ENCODE results near the gene WWOX. TPM values are rescaled to one million over a fixed set of nuclear protein-coding genes. Genes with fewer than 3 reads are reported as not detected.

The WWOX gene
- total and polyA plus RNA-seq, 2 of the 4 experiments (the other 2 are of a cell fraction): 2.7 to 5.4 TPM

DNA sequence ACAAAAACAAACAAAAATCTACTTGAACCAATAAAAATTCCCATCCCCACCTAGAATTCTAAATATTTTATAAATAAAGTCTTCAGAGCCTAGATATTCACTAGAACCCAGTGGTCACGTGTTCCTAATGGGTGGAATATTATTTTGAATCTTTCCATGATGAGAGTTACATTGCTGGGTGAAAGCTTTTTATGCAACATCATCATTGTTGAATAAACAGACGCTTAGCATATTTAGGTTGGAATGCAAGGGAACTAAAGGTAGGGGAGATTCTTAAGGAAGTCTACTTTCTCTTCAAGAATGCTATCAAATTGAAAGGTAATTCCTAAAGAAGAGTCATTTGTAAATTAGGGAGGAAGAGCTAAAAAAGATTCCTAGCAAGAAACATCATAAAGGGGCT lies 723.1 kb downstream of the WWOX start:
- Histone ChIP-seq H4K91ac (ENCODE audit: insufficient read depth, low read depth, low read length) (no peak overlapping the region), H3K14ac (replicated peaks; ENCODE audit: low read depth, low read length) (no peak overlapping the region), H3K4me3 (ENCODE audit: insufficient read depth, low read depth, low read length) (no peak overlapping the region), H3K27me3 (ENCODE audit: control insufficient read depth, insufficient read depth, low read length) (no peaks in the 10 kb centered on the region), H3K9me3 (ENCODE audit: control insufficient read depth, insufficient read depth, low read length) (peaks cover 35% of the 10 kb centered on the region), H2BK5ac (ENCODE audit: low read depth, low read length, poor library complexity, severe bottlenecking) (no peak overlapping the region), H3K9me1 (ENCODE audit: insufficient read depth, low read length) (no peaks in the 10 kb centered on the region), H3K18ac (ENCODE audit: low read depth, low read length) (no peak overlapping the region), H3K56ac (ENCODE audit: extremely low read depth, insufficient read depth, low read length) (no peak overlapping the region), H2BK20ac (ENCODE audit: low read depth, low read length) (no peak overlapping the region), H3K9ac (ENCODE audit: low read depth, low read length) (no peak overlapping the region), H3K4me1 (ENCODE audit: control insufficient read depth, insufficient read depth, low read length) (no peaks in the 10 kb centered on the region), H3K79me1 (ENCODE audit: low read depth in 1 of 2, low read length in 2 of 2) (no peaks in the 10 kb centered on the region), H3K4ac (ENCODE audit: low read depth, low read length) (no peak overlapping the region), H3K36me3 (ENCODE audit: control insufficient read depth, insufficient read depth, low read length) (no peaks in the 10 kb centered on the region), H3K4me2 (ENCODE audit: low read depth, low read length) (no peak overlapping the region), H2BK15ac (ENCODE audit: low read depth, low read length) (no peak overlapping the region), H2BK120ac (ENCODE audit: low read depth, low read length) (no peak overlapping the region), H3K23ac (ENCODE audit: low read depth, low read length) (no peak overlapping the region), H4K20me1 (ENCODE audit: insufficient read depth, low read length) (no peaks in the 10 kb centered on the region), H2AK9ac (replicated peaks; ENCODE audit: low read depth, low read length, poor library complexity) (no peak overlapping the region), H2AK5ac (ENCODE audit: low read depth, low read length) (no peak overlapping the region), H2AFZ (replicated peaks; ENCODE audit: low read length, poor library complexity) (no peak overlapping the region), H3K27ac (ENCODE audit: insufficient read depth, low read length) (no peak overlapping the region), H4K8ac (ENCODE audit: low read depth in 2 of 2, low read length in 2 of 2) (no peak overlapping the region), H4K5ac (ENCODE audit: low read depth, low read length) (no peak overlapping the region)
- ChIA-PET POLR2A (ENCODE audit: unreplicated experiment) (no interaction called here), CTCF (no interaction called here)
- ATAC-seq (ENCODE audit: low read depth): no peak
- no TSS peak for BruUV-seq (replicated peaks)
- no peak for TF ChIP-seq FOS (IDR thresholded peaks at IDR 0.05; ENCODE audit: low read depth, low read length)
- TF ChIP-seq, protein P1, sequence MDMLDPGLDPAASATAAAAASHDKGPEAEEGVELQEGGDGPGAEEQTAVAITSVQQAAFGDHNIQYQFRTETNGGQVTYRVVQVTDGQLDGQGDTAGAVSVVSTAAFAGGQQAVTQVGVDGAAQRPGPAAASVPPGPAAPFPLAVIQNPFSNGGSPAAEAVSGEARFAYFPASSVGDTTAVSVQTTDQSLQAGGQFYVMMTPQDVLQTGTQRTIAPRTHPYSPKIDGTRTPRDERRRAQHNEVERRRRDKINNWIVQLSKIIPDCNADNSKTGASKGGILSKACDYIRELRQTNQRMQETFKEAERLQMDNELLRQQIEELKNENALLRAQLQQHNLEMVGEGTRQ (IDR thresholded peaks at IDR 0.05; ENCODE audit: low read depth, low read length): no peak
- TF ChIP-seq POLR2A (IDR thresholded peaks at IDR 0.05; ENCODE audit: low read depth, low read length): no peak
- TF ChIP-seq RAD21 (IDR thresholded peaks at IDR 0.05; ENCODE audit: low read length): no peak
- no peak for TF ChIP-seq SMC3 (IDR thresholded peaks at IDR 0.05; ENCODE audit: low read depth, low read length)
- TF ChIP-seq MAFK (IDR thresholded peaks at IDR 0.05; ENCODE audit: low read depth, low read length): 0 out of 2 replicates have a peak, but pooled peaks have one; percentile 7
- no peak for TF ChIP-seq RCOR1 (IDR thresholded peaks at IDR 0.05; ENCODE audit: insufficient replicate concordance, low read length)
- no peak for TF ChIP-seq RFX5 (IDR thresholded peaks at IDR 0.05; ENCODE audit: low read depth, low read length)
- no CpG with 5 or more reads among the region's 2 CpGs for WGBS, 2 experiments (ENCODE audit: extremely low coverage in 2 of 2, insufficient read length in 1 of 2)
- no peak for DNase-seq
- in situ Hi-C loops (cut with MboI; ENCODE audit: low sequenced_read_pairs): no loop called here
- intact Hi-C loops (cut with micrococcal nuclease): no loop called here
- dilution Hi-C loops (cut with HindIII; ENCODE audit: low sequenced_read_pairs, unreplicated experiment): no loop called here
